ENCODE measurements around the gene ZNF639.
"Not testable (repeated sequence)": the region's sequence is repeated elsewhere in the genome, so short reads cannot be mapped to it uniquely, and the experiment has no call there.

The ZNF639 gene, protein sequence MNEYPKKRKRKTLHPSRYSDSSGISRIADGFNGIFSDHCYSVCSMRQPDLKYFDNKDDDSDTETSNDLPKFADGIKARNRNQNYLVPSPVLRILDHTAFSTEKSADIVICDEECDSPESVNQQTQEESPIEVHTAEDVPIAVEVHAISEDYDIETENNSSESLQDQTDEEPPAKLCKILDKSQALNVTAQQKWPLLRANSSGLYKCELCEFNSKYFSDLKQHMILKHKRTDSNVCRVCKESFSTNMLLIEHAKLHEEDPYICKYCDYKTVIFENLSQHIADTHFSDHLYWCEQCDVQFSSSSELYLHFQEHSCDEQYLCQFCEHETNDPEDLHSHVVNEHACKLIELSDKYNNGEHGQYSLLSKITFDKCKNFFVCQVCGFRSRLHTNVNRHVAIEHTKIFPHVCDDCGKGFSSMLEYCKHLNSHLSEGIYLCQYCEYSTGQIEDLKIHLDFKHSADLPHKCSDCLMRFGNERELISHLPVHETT

DNA sequence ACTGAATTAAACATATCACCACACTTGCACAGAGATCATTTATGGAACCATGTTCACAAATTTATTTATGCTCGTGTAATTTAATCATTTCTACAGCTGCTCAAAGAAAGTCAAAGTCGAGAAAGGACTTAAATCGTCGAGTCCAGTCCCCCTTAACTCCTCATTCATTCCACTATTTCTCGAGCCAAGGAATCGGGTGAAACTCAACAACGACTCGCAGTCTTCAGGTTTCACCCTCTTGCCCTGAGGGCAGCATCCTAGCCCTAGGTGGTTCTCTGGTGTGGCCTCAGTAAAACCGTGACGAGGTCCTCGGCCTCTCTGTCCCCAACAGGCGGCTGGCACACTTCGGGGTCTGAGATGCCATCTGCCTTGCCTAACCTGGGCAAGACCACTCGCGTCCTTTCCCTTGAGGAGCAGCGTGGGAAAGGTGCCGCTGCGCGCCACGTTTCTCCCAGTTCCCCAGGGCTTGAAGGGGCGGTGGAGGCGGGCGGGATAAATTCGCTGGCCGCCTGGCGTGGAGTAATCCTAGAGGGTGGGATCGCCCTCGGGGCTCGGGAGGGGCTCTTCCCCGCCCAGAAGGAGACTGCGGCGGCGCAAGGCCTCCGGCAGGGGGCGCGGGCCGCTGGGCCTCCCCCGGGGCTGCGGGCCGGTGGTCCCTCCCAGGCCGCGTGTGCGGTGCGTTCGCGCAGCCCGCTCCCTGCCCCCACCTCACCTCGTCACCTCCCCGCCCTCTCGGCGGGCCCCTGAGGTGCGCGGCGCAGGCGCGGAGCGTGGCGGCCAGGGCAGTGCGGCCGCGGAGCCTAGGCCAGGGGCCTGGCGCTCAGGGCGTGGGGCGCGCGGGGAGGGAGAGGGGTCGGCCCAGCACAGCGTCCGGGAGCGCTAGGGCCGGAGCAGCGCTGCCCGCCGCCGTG is at the start of gene ZNF639:
Gene ZNF639 (plus strand): TSS at position 746 of the 911 bp plus-strand sequence. CDS start 5,263 bp downstream, outside the sequence.
- no peak for FAIRE-seq

GRCh38 chr3:179274434-179274833 is 48.4 kb upstream of the ZNF639 start:
- FAIRE-seq: not testable (repeated sequence)

DNA sequence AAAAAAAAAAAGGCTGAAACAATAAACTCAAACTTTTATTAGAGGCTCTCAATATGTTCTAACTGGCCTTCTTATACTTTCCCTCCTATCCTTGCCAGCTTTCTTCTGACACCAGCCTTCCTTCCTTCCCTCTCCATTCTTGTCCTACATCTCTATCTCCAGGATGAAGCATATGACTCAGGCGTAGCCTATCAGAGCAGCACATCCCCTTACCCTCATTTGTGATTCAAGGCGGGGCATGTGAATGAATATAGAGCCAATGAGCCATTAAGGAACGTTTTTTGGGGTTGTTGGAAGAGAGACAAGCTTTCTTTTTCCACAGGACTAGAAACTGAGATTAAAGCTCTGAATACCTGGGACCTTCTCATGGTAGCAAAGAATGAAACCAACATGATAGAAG is 46.8 kb upstream of the ZNF639 start:
- no peak for FAIRE-seq

GRCh38 chr3:179276743-179277142 is 46.1 kb upstream of the ZNF639 start:
- no peak for FAIRE-seq

- no peak for FAIRE-seq
These were observed 44.7 kb upstream of the ZNF639 start for GRCh38 chr3:179278151-179278550.

DNA sequence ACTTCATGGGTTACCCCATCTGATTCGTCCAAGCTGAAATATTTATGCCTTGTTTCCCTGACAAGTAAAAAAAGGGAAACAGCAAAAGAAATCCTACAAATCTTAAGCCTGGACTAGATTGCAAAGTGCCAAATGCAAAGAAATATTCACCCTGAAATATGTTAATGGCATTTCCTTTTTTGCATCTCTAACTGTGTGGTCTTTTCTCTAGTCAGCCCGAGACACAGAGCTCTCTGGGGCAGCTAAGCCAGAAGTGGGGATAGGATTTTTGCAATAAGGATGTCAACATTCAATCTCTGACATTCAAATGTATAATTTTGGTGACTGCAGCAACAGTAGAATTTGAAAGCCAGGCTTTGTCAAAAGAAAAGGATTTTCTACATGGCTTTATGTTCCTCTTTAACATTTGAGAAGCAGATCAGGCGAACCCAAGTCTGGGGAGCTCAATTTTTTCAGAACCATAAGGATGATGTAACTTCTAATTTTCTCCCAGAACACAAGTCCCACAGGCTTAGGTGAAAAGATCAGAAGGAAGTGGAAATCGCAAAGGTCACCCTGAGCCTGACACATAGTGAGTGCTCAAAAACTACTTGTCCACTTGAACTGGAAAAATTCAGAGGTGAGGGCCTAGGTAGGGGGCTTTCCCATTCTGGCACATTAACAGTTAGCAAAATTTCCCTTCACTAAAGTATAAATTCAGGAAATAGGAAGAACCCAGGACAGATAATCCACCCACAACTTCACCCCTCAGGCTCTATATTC is 43.7 kb upstream of the ZNF639 start:
- FAIRE-seq: no peak

DNA sequence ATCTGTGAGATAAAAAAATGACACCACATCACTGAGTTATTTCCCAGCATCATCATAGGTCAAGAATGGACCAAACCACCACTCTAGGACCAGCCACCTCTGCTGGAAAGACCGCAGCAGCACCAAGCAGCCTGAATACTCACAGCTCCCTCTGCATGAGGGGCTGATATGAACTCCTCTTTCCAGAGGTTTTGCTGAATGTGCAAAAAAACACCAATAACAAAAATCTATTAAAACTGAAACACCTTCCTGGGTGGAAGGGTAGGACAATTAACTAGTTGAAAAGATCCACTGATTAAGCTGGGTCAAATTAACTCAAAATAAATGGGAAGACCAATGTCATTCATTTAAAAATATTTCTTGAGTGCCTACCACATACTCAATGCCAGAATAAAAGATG is 43.0 kb upstream of the ZNF639 start:
- FAIRE-seq: no peak

GRCh38 chr3:179281825-179282224 is 41.0 kb upstream of the ZNF639 start:
- FAIRE-seq: no peak

- no peak for FAIRE-seq
These were observed 36.5 kb upstream of the ZNF639 start for GRCh38 chr3:179286331-179286730.

DNA sequence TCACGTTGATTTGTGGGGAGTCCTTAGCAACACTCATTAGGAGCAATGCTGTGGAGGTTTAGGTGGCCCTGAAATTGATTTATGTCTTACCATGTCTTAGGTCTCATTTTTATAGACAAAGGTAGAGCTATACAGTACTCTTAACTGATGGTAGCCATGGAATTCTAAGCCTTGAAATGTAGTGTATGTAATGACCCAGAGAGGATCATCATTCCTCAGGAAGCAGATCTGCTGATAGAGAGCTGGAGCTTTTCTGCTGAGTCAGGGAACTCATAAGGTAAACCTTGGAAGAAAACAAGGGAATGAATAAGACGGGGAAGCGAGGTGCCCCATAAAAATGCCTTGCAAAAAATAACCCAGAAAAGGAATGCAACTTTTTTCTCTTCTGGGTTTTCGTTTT is 34.0 kb upstream of the ZNF639 start:
- FAIRE-seq: no peak

DNA sequence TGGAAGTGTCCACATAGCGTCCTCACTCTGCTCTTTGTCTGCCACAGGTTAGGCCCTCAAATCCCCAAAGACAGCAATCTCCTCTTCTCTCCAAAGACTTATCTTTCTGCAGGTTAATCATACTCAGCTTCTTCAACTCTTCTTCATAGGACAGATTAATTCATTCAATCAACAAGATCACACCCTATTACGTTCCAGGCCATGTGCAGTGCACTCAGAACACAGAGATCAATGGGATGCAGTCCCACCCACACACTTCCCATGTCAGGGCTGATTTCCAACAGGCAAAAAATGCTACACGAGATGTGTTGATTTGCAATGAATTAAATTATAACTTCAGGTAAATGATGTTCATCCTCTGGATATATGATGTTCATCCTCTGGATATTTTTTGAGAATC is 33.5 kb upstream of the ZNF639 start:
- no peak for FAIRE-seq

DNA sequence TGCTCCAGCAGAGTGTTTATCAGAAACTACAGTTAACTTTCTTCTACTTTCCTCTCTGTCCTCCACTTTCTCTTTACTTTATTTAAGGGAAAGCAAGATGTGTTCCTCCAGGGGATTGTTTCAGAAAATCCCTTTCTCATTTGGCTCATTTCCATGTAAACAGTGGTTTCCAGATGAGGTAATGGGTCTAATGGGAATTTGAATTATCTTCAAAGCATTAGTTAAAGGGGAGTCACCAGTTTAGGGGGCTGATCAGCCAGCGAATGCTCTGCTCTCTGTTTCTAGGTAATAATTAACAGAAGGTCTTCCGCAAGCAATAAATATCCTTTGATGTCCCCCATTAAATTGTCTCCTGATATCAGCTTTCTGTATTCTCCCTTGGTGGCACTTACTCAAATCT is 30.4 kb upstream of the ZNF639 start:
- no peak for FAIRE-seq

DNA sequence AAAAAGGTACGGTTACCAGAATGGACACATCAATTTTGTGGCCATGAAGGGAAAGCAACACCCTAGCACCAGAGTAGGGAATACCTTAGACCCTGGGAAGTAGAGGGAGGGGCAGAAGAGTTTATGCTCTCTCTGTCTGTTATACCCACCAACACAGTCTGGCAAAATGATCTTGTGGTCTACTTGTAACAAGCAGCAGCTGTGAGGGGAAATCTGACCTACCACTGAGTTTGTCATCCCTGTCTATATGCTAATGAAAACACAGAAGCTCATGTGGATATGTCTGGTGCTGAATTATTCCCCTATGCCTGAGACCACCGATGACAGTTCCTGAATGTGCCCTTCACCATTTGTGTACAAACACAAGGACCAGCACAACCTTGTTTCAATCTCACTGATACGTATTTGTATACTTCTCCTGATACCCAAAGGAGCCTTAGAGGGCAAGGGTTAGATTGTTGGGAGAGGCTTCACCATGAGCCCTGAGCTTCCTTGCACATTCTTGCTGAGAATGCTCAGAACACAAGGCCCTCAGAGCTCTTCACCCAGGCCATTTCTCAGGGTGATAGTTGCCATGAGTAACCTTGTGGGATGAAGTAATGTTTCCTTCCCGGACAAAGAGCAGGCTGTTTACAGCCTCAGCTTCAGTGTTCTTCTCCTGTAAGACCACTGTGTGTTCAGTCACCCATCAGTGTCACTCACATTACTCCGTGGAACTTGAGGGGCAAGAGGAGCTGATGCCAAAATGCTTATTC is 24.7 kb upstream of the ZNF639 start:
- no peak for FAIRE-seq

DNA sequence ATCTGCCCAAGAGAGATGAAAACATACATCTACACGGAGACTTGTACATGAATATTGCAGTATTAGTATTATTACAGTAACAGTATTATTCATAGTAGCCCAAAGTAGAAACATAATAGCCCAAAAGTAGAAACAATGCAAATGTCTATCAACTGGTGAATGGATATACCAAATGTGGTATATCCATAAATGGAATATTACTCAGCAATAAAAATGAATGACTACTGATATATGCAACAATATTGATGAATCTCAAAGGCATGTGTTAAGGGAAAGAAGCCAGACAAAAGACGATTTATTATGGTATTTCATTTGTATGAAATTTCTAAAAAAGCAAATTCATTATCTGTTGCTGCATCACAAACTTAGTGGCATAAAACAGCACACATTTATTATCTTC is 23.5 kb upstream of the ZNF639 start:
- no peak for FAIRE-seq

GRCh38 chr3:179299999-179300613 is 22.7 kb upstream of the ZNF639 start:
- no peak for FAIRE-seq

GRCh38 chr3:179301645-179302044 is 21.2 kb upstream of the ZNF639 start:
- FAIRE-seq: no peak

DNA sequence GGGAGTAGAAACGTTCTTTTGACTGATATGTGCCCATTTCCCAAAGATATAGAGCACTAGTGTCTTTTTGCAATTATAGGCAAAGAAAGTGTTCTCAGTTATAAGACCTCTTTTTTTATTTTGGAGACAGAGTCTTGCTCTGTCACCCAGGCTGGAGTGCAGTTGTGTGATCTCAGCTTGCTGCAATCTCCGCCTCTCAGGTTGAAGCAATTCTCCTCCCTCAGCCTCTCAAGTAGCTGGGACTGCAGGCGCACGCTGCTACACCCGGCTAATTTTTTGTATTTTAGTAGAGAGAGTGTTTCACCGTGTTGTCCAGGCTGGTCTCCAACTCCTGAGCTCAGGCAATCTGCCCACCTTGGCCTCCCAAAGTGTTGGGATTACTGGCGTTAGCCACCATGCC is 20.7 kb upstream of the ZNF639 start:
- FAIRE-seq: no peak

DNA sequence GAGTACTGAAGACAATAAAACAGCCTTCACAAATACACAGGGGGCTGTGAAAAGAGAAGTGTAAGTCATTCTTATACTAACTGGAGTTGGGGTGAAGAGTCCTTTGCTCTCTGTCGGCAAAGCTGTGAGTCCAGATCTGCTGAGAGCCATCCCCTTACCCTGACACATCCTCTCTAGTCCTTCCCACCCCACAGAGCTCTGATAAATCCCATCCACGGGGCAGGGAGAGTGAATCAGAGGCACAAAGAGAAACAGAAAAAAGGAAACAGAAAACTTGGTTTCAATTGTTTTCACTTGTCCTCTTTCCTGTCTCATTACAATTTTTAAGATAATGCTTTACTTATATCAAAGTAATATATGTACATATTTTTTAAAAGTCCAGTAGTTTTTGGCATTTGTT is 18.2 kb upstream of the ZNF639 start:
- FAIRE-seq: no peak

DNA sequence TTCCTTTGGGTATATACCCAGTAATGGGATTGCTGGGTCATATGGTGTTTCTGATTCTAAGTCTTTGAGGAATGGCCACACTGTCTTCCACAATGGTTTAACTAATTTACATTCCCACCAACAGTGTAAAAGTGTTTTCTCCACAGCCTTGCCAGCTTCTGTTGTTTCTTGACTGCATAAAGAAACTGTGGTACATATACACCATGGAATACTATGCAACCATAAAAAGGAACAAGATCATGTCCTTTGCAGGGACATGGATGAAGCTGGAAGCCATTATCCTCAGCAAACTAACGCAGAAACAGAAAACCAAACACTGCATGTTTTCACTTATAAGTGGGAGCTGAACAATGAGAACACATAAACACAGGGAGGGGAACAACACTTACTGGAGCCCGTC is 15.5 kb upstream of the ZNF639 start:
- not testable (repeated sequence) for FAIRE-seq

GRCh38 chr3:179308001-179308400 is 14.8 kb upstream of the ZNF639 start:
- no peak for FAIRE-seq

GRCh38 chr3:179309225-179310078 is 13.4 kb upstream of the ZNF639 start:
- no peak for FAIRE-seq

Measured in TTC549 (cell line).